Upper lobe of left lung (tissue), 4 donors: ENCODE results near the gene VSIG1.

Experiments
- CTCF ChIP-seq, 6 experiments: fragments of 450-650 bp in 4 of 6; fragments of 200-600 bp in 2 of 6; sonication (generic) in 2 of 6; IDR thresholded peaks; one replicate each; pipeline ENCODE4 v1.5.1; 2016 to 2019; ENCODE audit warnings: antibody characterized with exemption in 6 of 6
- EP300 ChIP-seq, 4 donors: sonication (generic); formaldehyde crosslinking; IDR thresholded peaks; one replicate each; pipeline ENCODE4 v1.5.1; 2017; ENCODE audit warnings: antibody characterized with exemption in 4 of 4, control low read depth in 2 of 4
- POLR2A ChIP-seq, 4 donors: fragments of 450-650 bp; IDR thresholded peaks; one replicate each; pipeline ENCODE4 v1.5.1; 2016 to 2017; ENCODE audit warnings: antibody characterized with exemption in 4 of 4, mild to moderate bottlenecking in 2 of 4
- POLR2AphosphoS5 ChIP-seq, 2 donors: sonication (generic); formaldehyde crosslinking; IDR thresholded peaks; one replicate each; pipeline ENCODE4 v1.5.1; 2017; ENCODE audit warnings: antibody characterized with exemption in 2 of 2

GRCh38 chrX:108117988-108118387 is 73.1 kb downstream of the VSIG1 start:
- TF ChIP-seq CTCF (IDR thresholded peaks at IDR 0.05): no peak
- TF ChIP-seq POLR2A (IDR thresholded peaks at IDR 0.05): no peak
- TF ChIP-seq POLR2AphosphoS5 (IDR thresholded peaks at IDR 0.05): no peak
- TF ChIP-seq EP300 (IDR thresholded peaks at IDR 0.05): no peak
